Fibroblast of skin of back (primary cell): ENCODE results near the gene RBPJL.

Experiments used
- DNase-seq: peaks from one replicate; pipeline ENCODE4 v3.0.0-alpha.2; 2013

RBPJL gene

DNA sequence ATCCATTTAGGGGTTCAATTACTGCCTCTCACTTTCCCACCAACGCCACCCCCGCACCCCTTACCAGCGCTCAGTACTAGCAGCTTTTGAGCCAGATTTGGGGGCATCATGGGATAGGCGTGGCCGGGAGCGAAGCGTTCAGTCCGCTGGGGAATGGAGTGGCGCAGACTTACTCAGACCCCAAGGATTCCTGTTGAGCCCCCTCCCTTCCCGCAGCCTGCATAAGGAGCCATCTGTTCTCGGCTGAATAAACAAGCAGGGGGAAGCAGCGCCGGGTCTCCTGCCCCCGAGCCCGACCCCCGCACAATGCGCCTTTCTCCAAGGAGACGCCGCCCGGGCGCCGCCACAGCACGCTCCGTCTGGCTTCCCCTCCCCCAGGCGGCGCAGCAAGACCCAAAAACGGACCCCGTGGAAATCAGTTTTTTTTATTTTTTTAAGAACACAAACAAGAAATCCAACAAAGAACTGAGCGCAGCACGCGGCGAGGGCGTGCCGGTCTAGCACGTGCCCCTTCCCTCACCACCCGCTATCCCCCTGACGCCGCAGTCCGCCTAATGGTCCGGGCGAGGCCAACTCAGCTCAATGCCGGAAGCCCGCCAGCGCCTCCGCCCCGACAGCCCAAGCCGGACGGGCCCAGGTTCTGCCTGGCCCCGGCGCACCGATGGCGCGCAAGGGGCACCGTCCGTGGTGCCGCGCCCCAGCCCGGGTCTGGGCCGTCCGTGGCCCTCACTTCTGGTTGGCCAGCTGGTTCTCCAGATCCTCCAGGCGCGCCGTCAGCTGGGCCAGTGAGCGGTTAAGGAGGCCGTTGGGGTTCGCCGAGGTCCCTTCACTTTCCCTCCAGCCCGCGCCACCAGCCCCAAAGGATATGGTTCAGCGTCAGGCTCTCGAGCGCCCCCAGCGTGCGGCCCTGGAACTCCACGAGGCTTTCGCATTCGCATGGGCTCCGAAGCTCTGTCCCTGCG, 13.3 kb upstream of the RBPJL start:
- peak; percentile 73 for DNase-seq

DNA sequence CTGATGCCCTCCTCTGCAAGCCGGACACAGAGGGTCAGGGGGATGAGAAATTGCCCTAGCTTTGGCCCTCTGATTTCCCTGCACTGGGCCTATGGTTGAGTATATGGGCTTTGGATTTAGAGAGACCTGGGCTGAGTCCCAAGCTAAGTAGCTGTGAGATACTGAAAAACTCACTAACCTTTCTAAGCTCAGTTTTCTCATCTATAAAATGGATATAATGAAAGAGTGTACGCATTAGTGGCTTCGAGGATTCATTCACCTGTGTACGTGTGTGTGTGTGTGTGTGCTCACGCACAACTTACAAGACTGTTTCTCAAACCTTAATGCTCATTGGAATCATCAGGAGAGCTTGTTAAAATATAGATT, 12.7 kb upstream of the RBPJL start:
- no peak for DNase-seq

DNA sequence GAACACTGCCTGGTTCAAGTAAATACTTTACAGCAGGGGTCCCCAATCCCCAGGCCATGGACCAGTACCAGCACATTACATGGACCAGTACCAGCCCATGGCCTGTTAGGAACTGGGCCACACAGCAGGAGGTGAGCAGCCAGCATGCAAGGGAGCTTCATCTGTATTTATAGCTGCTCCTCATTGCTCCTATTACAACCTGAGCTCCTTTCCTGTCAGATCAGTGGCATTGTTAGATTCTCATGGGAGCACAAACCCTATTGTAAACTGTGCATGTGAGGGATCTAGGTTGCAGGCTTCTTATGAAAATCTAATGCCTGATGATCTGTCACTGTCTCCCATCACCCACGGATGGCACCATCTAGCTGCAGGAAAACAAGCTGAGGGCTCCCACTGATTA, 12.0 kb upstream of the RBPJL start:
- DNase-seq, result no peak

DNA sequence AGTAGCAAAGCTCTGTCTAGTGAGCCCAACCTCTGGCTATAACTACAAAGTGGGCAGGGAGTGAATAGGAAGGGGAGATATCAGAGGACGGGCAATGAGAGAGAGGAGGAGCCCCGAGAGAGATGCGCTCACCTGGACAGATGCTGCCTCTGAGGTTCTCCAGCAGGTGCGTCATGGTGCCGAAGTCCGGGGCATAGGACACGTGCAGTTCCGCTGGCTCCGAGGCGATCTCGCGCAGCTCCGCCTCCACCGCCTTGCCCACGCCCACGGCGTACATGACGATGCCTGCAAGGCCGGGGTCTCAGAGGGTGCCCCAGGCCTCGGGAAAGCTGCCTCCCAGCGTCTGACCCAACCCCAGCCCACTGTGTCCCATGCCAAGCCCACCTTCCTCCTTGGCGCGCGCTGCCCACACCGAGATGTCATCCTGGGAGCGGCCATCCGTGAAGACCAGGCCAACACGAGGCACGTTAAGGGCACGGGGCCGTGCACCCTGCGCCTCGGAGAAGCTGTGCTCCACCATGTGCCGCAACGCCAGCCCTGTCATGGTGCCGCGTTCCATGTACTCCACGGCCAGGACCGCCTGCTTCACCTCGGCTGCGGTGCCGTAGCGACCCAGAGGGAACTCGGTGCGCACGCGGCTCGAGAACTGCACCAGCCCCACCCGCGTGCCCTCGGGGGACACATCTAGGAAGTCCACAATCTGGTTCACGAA, 8.7 kb upstream of the RBPJL start:
- DNase-seq, result no peak

DNA sequence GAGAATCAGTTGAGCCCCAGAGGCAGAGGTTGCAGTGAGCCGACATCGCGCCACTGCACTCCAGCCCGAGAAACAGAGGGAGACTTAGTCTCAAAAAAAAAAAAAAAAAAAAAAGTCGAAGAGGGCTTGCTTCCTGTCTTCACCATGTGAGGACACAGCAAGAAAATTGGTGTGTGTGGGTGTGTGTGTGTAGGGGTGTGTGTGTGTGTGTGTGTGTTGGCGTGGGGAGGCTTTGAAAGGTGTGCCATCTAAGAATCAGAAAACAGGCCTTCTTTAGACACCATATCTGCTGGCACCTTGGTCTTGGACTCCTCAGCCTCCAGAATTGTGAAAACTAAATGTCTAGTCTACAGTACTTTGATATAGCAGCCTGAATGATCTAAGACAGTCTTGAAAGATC, 6.9 kb upstream of the RBPJL start:
- no peak for DNase-seq

DNA sequence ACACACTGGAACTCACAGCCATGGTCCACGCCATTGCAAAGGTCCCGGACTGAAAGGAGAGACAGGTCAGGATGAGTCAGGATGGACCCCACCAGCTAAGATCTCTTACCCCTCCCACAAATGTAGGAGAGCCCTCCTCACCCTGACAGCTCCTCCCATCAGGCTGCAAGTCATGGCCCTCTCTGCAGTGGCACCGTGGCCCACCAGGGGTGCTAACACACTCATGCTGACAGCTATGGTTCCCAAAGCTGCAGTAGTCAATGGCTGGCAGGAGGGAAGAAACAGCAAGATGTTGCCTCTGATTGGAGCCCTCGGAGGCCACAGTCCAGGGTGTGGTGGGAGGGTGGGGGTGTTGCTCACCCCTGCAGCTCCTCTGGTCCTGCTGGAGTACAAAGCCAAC, 5.7 kb upstream of the RBPJL start:
- peak; percentile 38 for DNase-seq

DNA sequence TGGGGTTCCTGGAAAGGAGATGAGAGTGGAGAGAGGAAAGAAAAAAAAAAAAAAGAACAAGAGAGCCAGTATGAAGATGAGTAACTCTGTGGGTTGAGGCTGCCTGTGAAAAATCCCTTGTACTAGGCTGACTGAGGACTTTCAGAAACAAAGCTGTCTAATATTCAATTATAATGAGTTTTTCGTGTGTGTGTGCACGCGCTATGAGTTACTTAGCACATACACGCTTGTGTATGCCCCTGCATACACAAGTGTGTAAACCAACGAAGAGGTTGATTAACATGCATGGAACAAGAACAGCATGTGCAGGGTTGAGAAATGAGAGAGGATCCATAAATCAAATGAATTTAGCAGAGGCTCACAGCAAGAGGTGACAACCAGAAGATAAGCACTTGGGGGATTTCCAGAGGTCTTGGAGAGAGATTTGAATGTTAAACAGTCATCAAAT, 4.8 kb upstream of the RBPJL start:
- no peak for DNase-seq

DNA sequence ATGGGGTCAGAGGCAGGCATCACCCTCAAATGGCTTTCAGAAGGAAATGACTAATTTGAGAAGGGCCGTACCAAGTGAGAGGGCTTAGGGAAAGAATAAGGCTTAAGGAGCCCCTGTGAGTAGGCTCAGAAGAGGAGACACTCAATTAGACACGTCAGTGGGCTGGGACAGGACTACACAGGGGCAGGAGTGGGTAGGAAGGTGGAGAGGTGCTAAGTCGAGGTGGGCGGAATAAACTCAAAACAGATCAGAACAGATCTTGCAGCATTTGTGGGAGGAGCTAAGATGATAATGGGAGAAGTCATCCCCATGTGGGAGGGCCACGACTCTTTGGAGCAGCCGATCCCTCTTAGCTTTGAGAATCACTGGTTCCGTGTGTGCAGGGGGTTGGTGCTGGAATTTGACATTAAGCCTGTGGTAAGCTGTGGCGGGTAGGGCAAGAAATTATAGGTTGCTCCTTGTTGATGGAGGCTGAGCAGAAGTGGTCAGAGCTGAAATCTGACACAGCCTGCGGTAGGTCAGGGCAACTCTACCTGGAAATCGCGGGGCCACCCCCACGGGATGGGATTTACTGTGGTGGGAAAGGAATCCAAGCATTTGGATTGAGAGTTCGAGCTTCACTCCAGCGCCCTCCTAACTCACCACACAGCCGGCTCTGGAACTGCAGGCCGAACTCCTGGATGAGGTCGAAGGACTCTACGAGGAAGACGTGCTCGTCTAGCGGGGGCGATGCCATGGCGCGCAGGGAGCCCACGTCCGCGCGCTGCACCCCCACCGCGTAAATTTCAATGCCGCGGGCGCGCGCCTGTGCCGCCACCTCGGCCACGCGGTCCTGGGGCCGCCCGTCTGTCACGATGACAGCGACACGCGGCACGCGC, 2.8 kb upstream of the RBPJL start:
- no peak for DNase-seq

DNA sequence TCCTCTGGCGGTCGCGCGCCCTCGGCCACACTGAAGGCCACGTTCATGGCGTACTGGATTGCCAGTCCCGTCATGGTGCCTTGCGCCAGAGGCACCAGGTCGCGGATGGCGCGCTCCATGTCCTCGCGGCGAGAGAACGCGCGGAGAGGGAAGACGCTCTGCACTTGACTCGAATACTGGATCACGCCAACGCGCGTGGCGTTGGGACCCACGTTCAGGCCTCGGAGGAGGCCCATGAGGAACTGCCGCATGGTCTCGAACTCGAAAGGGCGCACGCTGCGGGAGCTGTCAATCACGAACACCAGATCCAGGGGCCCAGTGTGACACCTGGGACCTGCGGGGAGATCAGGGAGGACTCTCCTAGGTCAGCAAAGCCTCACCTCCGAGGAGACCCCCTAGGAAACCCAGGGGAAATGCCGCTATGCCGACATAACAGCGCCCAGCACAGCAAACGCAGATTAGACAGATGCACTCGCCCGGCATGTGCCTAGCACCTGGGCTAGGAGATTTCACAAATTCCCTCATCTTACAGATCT, 2.1 kb upstream of the RBPJL start:
- DNase-seq, result no peak

DNA sequence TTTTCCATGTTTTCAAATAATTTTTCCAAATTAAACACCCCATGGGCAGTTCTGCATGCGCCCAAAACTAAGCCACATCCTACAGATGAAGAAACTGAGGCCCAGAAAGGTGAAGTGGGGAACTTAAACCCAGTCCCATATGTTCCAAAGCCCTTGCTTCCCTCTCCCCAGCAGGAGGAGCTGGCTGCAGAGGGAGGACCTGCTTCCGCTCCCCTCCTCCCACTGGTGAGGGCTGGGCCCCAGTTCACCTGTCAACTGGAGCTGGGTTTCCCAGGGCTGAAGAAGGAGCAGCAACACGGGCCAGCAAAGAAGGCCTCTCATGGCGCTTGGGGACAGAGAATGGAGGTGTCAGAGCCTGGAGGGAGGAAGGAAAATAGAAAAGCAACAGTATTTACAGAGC, 1.4 kb upstream of the RBPJL start:
- DNase-seq, result no peak

DNA sequence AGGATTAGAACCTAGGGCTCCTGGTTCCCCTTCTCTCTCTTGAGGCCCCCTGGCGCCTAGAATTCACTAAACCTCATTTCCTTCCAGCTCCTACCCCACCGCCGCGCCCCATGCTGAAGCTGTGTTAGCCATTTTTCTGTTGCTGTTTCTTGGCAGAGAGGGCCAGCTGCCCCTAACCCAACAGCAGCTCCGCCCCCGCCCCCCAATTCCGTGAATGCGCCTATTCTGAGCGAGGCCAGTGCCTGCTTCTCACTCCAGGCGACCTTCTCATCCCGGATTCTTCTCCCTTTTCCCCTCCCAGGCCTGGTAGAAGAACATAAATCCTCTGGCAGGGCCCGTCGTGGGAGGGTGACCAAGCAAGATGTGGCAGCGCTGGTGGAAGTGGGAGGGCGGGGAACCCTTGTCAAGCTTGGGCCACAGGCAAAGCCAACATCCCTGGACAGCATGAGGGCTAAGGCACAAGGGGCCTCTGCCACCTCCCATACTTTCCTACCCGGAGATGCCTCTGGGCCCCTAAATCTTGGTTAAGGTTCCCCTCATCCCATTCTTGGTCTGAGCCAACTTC, 518 bp downstream of the RBPJL start:
- no peak for DNase-seq

DNA sequence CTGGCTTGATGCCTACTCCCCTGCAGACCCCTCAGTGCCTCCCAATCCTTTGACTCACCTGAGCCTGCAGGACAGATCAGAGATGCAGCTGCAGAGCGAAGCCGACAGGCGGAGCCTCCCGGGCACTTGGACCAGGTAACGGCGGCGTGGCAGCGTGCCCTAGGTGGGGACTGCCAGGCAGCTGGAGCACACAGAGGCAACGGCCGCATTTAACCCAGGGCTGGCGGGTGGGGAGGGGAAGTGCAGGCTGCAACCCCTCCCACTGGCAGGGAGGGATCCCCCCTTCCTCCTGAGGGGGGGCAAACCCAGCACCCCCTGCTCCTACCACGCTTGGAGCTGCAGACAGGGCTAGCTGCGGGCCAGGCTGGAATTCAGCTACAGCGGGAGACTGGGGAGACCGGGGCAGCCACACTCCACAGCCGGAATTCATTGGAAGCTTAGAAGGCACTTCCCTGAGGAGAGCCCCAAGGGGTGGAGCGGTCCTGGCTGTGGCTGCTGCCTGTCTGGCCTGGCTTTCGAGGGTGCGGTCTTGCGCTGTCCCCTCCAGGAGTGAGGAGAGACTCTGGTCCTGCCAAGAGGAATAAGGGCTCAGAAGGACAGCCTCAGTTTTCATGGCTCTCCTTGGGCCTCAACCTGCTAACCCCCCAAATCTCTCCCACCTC, 1.6 kb downstream of the RBPJL start, which contains the start of gene MATN4:
MATN4 (minus strand) TSS at position 183 of the 662 bp plus-strand sequence. CDS start 2,717 bp downstream, outside the sequence.
- no peak for DNase-seq

DNA sequence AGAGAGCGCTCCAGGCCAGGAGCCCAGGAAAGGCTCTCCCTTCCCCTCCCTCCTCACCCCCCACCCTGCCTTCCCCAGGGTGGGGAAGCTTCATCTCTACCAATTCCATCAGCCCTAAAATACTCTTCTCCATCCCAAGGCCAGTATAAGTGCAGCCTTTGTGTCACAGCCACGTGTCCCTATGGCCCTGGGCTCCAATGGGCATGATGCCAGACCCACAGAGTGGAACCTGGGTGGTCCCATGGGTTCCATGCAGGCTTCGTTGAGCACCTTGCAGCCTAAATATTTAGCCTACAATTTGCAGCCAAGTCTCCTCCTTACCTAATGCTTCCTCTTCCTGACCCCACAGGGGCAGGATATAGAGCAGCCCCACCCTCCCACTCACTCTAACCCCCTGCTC, 2.4 kb downstream of the RBPJL start:
- DNase-seq, result no peak

DNA sequence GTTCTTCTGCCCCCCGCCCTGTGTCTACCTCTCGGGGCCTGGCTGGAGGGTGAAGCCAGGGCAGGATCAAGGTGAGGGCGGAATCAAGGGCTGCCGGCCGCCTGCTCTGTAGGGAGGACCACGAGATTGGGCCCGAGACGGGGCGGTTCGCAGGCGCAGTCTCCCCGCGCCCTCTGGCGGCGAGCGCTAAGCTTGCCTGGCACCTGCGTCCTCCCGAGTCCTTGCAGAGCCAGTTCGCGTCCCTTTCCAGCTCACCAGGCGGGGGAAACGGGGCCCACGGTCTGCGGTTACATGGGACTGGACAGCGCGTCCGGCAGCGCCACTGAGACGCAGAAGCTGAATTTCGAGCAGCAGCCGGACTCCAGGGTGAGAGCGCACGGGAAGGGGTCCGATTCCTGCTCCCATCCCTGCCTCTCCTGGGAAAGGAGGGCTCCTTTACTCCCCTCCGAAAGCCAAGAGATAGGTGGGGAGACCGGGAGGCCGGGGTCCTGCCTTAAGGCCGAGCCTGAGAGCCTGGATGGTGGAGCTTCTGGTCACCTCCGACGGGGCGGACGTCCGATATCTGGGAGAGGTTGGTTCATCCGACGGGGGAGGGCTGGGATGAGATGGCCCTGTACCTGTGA, 5.1 kb downstream of the RBPJL start:
- peak; percentile 54 for DNase-seq

DNA sequence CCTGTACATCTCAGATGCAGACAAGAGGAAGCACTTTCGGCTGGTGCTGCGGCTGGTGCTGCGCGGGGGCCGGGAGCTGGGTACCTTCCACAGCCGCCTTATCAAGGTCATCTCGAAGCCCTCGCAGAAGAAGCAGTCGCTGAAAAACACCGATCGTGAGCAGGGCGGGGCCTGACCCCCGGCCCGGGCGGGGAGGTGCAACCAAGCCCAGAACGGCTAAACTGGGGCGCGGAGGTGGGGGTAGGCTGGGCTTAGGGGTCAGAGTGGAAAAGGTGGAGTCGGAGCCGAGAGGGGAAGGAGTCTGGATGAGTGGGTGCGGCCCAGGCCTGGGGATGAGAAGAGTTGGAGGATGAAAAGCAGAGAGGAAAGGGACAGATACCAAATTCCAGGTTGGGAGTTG, 5.6 kb downstream of the RBPJL start:
- no peak for DNase-seq

DNA sequence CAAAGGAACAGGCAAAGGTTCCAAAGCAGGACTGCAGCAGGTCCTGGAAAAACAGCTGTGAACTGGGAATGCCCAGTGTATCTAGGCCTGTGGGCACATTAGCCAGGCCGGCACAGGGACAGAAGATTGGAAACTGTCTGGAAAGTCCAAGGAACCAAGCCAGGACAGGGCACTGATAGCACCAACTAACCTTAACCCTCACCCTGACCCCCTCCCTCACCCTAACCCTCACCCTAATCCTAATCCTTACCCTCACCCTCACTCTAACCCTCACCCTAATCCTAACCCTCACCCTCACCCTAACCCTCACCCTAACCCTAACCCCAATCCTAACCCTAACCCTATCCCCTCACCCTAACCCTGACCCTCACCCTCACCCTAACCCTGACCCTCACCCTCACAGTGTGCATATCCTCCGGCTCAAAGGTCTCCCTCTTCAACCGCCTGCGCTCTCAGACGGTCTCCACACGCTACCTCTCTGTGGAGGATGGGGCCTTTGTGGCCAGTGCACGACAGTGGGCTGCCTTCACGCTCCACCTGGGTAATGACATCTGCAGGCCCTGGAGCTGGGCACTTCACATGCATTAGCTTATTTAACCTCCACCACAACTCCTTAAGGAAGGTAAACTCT, 6.5 kb downstream of the RBPJL start:
- no peak for DNase-seq

DNA sequence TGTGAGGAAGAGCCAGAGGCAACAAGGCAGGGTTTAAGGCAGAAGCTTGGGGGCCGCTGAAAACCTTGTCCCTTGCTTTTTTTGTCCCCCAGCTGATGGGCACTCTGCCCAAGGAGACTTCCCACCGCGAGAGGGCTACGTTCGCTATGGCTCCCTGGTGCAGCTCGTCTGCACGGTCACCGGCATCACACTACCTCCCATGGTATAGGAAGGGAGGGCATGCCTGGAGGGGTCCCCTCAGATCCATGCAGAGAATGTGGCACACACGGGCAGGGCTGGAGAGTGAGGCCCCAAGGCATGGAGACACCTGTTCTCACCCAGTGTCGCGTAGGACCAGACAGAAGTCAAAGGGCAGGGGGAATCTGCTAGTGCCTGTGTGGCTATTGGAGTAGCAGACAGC, 7.3 kb downstream of the RBPJL start:
- DNase-seq, result no peak

DNA sequence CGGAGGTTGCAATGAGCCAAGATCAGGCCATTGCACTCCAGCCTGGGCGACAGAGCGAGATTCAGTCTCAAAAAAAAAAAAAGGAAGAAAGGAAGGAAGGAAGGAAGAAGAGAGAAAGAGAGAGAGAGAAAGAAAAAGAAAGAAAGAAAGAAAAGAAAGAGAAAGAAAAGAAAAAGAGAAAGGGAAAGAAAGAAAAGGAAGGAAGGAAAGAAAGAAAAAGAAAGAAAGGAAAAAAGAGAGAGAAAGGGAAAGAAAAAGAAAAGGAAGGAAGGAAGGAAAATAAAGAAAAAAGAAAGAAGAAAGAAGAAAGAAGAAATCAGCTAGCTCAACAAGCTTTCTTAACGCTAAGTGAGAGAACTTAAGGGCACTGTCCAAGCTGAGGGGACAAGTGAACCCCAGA, 9.0 kb downstream of the RBPJL start:
- no peak for DNase-seq

DNA sequence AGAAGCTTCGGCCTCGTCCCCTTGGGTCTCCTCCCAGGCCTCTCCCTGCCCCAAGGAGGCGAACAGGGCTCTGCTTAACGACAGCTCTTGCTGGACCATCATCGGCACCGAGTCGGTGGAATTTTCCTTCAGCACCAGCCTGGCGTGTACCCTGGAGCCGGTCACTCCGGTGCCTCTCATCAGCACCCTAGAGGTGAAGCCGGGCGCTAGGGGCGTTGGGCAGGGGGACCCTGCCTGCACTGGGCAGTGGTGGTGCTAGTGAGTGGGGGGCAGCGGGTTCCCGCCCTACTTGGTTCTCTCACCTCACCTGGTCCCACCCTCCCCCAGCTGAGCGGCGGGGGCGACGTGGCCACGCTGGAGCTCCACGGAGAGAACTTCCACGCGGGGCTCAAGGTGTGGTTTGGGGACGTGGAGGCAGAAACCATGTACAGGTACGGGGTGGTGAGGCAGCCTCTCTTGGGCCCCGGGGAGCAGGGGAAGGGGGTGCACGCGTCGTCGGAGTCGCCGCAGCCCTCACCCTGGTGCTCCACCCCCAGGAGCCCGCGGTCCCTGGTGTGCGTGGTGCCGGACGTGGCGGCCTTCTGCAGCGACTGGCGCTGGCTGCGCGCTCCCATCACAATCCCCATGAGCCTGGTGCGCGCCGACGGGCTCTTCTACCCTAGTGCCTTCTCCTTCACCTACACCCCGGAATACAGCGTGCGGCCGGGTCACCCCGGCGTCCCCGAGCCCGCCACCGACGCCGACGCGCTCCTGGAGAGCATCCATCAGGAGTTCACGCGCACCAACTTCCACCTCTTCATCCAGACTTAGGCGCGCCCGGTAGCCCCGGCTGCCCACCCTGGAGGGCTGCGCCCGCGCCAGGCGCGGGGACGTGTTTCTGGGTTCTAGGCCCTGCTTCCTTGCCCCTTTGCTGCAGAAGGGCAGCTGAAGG, 9.8 kb downstream of the RBPJL start:
- no peak for DNase-seq
